Esophagus squamous epithelium (tissue), 5 donors: ENCODE data around the gene AXIN2. TPM values are rescaled to one million over a fixed set of nuclear protein-coding genes. Genes with fewer than 3 reads are reported as not detected.

Experiments used
- DNase-seq: peaks from one replicate; lab custom pipeline; 2025; lab: John Stamatoyannopoulos, UW
- H3K27ac ChIP-seq, 4 donors: fragments of 200-600 bp; sonication (generic); one replicate each; pipeline ENCODE4 v1.5.1; 2016 to 2019; ENCODE audit warnings: mild to moderate bottlenecking in 1 of 4
- H3K27me3 ChIP-seq, 4 donors: fragments of 200-600 bp; sonication (generic); 1 replicate in 3 of 4; 2 replicates in 1 of 4; pipeline versions ENCODE4 v1.5.1 to v1.6.0; 2017 to 2021; ENCODE audit warnings: antibody characterized with exemption in 1 of 4
- H3K36me3 ChIP-seq, 3 donors: fragments of 200-600 bp; sonication (generic); one replicate each; pipeline ENCODE4 v1.5.1; 2016 to 2019
- H3K4me1 ChIP-seq, 3 donors: fragments of 200-600 bp; sonication (generic); one replicate each; pipeline ENCODE4 v1.5.1; 2017 to 2019
- H3K4me3 ChIP-seq, 4 donors: fragments of 200-600 bp; sonication (generic); 1 replicate in 3 of 4; 2 replicates in 1 of 4; pipeline ENCODE4 v1.5.1; 2016 to 2019; ENCODE audit warnings: mild to moderate bottlenecking in 2 of 4, moderate library complexity in 1 of 4
- H3K9me3 ChIP-seq, 3 donors: fragments of 200-600 bp; sonication (generic); one replicate each; pipeline ENCODE4 v1.5.1; 2016 to 2019
- CTCF ChIP-seq, 6 experiments: fragments of 450-650 bp in 4 of 6; fragments of 200-600 bp in 2 of 6; sonication (generic) in 2 of 6; IDR thresholded peaks; one replicate each; pipeline ENCODE4 v1.5.1; 2016 to 2019; ENCODE audit warnings: antibody characterized with exemption in 6 of 6, mild to moderate bottlenecking in 4 of 6, moderate library complexity in 4 of 6
- POLR2A ChIP-seq, 4 donors: fragments of 450-650 bp; IDR thresholded peaks; one replicate each; pipeline ENCODE4 v1.6.1; 2017; ENCODE audit warnings: antibody characterized with exemption in 4 of 4, mild to moderate bottlenecking in 4 of 4, moderate library complexity in 3 of 4
- whole genome bisulfite sequencing, 2 donors: methylation state at CpG; one replicate each; pipeline ENCODE4 v1.1.5; 2018; 5-methylcytosine and 5-hydroxymethylcytosine counted together
- intact Hi-C: fragments of 100-400 bp; cut with DNase I; formaldehyde crosslinking; loops from one replicate; pipeline ENCODE4 v1.15.0; 2022
- total RNA-seq, 4 donors: library from RNA; depleted of rRNA; stranded (reverse); fragments of >200 nt; gene quantifications; one replicate each; pipeline ENCODE4 v1.1.0, GENCODE V29; 2016
- donor health status: DM: yes; HTN: yes; CAD: no.

The AXIN2 gene
- 10 to 100 TPM in 1 of 4 donors, 1 to 10 TPM in 2, under 1 TPM in 1; 0.83 to 10.9 (median 6.2) TPM for total RNA-seq

- peak; percentile 19 for DNase-seq
- Histone ChIP-seq H3K4me1 (peaks cover 3 to 28% (median 16%) of the 10 kb centered on the region in 3 donors), H3K27ac (peak within 1 kb of the TSS in 1 of 4 donors; percentile 90), H3K4me3 (peak within 1 kb of the TSS in 2 of 4 donors; percentile 62 to 65), H3K36me3 (peaks cover 0 to 6% (median 0%) of the 10 kb centered on the region in 3 donors), H3K9me3 (no peaks in the 10 kb centered on the region), H3K27me3 (peaks cover 0 to 28% (median 0%) of the 10 kb centered on the region in 4 donors)
- intact Hi-C loops, result no loop called here
- TF ChIP-seq POLR2A (IDR thresholded peaks at IDR 0.05) (no peak), CTCF (IDR thresholded peaks at IDR 0.05) (peak in 3 of 6 experiments; percentile 16 to 38 (median 36))
- 0% methylated on average over 10 to 14 of the region's 65 CpGs for WGBS, 2 donors
Observed at GRCh38 chr17:65561452-65562205, at the start of gene AXIN2. Gene AXIN2, minus strand, starts transcription at chr17:65561648. Its CDS starts 3,028 bp downstream, at chr17:65558620.

GRCh38 chr17:65609749-65610148, 48.3 kb upstream of the AXIN2 start:
- WGBS, 2 donors, result 83 to 100% methylated on average over 2 of the region's 2 CpGs
- H3K27ac ChIP-seq, result no peak overlapping the region
- DNase-seq, result no peak

GRCh38 chr17:65609286-65609685, 47.8 kb upstream of the AXIN2 start:
- no peak for TF ChIP-seq POLR2A (IDR thresholded peaks at IDR 0.05)
- intact Hi-C loops, result no loop called here

More at GRCh38 chr17:65609749-65610148, 48.3 kb upstream of the AXIN2 start:
- no peaks in the 10 kb centered on the region for H3K27me3 ChIP-seq
- H3K4me3 ChIP-seq, result no peak overlapping the region
- H3K36me3 ChIP-seq, result no peaks in the 10 kb centered on the region
- H3K9me3 ChIP-seq, result no peaks in the 10 kb centered on the region
- intact Hi-C loops, result no loop called here
- TF ChIP-seq POLR2A (IDR thresholded peaks at IDR 0.05), result no peak
- no peaks in the 10 kb centered on the region for H3K4me1 ChIP-seq

GRCh38 chr17:65604070-65604469, 42.6 kb upstream of the AXIN2 start:
- H3K9me3 ChIP-seq, result no peaks in the 10 kb centered on the region
- H3K4me1 ChIP-seq, result no peaks in the 10 kb centered on the region
- H3K4me3 ChIP-seq, result no peak overlapping the region
- no peak for DNase-seq
- no peak overlapping the region for H3K27ac ChIP-seq
- intact Hi-C loops, result no loop called here
- 53 to 84% methylated on average over 2 to 3 of the region's 4 CpGs for WGBS, 2 donors
- TF ChIP-seq CTCF (IDR thresholded peaks at IDR 0.05), result no peak
- TF ChIP-seq POLR2A (IDR thresholded peaks at IDR 0.05), result no peak
- no peaks in the 10 kb centered on the region for H3K27me3 ChIP-seq
- no peaks in the 10 kb centered on the region for H3K36me3 ChIP-seq

More at GRCh38 chr17:65609286-65609685, 47.8 kb upstream of the AXIN2 start:
- no peak for DNase-seq
- WGBS, 2 donors, result 65 to 70% methylated on average over 2 of the region's 2 CpGs
- Histone ChIP-seq H3K9me3 (no peaks in the 10 kb centered on the region), H3K4me1 (no peaks in the 10 kb centered on the region), H3K4me3 (no peak overlapping the region), H3K27ac (no peak overlapping the region), H3K36me3 (no peaks in the 10 kb centered on the region), H3K27me3 (no peaks in the 10 kb centered on the region)

GRCh38 chr17:65601881-65602280, 40.4 kb upstream of the AXIN2 start:
- H3K9me3 ChIP-seq, result no peaks in the 10 kb centered on the region
- no peaks in the 10 kb centered on the region for H3K27me3 ChIP-seq
- TF ChIP-seq CTCF (IDR thresholded peaks at IDR 0.05) (no peak), POLR2A (IDR thresholded peaks at IDR 0.05) (no peak)
- 74 to 88% methylated on average over 2 of the region's 2 CpGs for WGBS, 2 donors
- no peak overlapping the region for H3K27ac ChIP-seq
- H3K4me1 ChIP-seq, result no peaks in the 10 kb centered on the region
- DNase-seq, result no peak
- no peak overlapping the region for H3K4me3 ChIP-seq
- H3K36me3 ChIP-seq, result no peaks in the 10 kb centered on the region
- intact Hi-C loops, result no loop called here

- H3K27me3 ChIP-seq, result no peaks in the 10 kb centered on the region
- no peak for TF ChIP-seq POLR2A (IDR thresholded peaks at IDR 0.05)
- no peak for TF ChIP-seq CTCF (IDR thresholded peaks at IDR 0.05)
- no peak overlapping the region for H3K4me3 ChIP-seq
- 79 to 91% methylated on average over 1 of the region's 1 CpG for WGBS, 2 donors
- no peaks in the 10 kb centered on the region for H3K9me3 ChIP-seq
- H3K27ac ChIP-seq, result no peak overlapping the region
- H3K36me3 ChIP-seq, result no peaks in the 10 kb centered on the region
- intact Hi-C loops, result no loop called here
- no peak for DNase-seq
- H3K4me1 ChIP-seq, result no peaks in the 10 kb centered on the region
Observed at GRCh38 chr17:65601145-65601544, 39.7 kb upstream of the AXIN2 start.
